SK-N-SH treated with all-trans-retinoic acid at 6 μM for 48 hours (cell line): ENCODE data around the gene ADIPOR2.

ENCODE experiments used
- ATAC-seq: fragments of 200-7000 bp; cut with Tn5 transposase; 3 replicates; pipeline ENCODE4 v1.9.1; 2020; ENCODE audit warnings: mild to moderate bottlenecking, moderate library complexity
- ARNTL ChIP-seq: fragments of 450-650 bp; formaldehyde crosslinking; IDR thresholded peaks from 2 replicates; pipeline ENCODE4 v1.5.0; 2020; ENCODE audit warnings: low read depth, mild to moderate bottlenecking, moderate library complexity, borderline replicate concordance
- BACH2 ChIP-seq: fragments of 250-450 bp; sonication (Bioruptor Pico); IDR thresholded peaks from 2 replicates; pipeline ENCODE4 v1.9.0; 2021; ENCODE audit warnings: mild to moderate bottlenecking, borderline replicate concordance
- CREB5 ChIP-seq: fragments of 250-450 bp; sonication (Bioruptor Pico); IDR thresholded peaks from 2 replicates; pipeline ENCODE4 v1.5.1; 2020; ENCODE audit warnings: low read depth, mild to moderate bottlenecking, moderate library complexity
- CSDC2 ChIP-seq: fragments of 250-450 bp; sonication (Bioruptor Pico); IDR thresholded peaks from 2 replicates; pipeline ENCODE4 v1.5.0; 2020; ENCODE audit warnings: mild to moderate bottlenecking, moderate library complexity
- CSRNP3 ChIP-seq: fragments of 250-450 bp; sonication (Bioruptor Pico); IDR thresholded peaks from 2 replicates; pipeline ENCODE4 v1.5.1; 2021; ENCODE audit warnings: mild to moderate bottlenecking, moderate library complexity
- ESRRG ChIP-seq: fragments of 250-450 bp; sonication (Bioruptor Pico); IDR thresholded peaks from 2 replicates; pipeline ENCODE4 v1.6.1; 2021; ENCODE audit warnings: mild to moderate bottlenecking
- GLIS3 ChIP-seq: fragments of 250-450 bp; sonication (Bioruptor Pico); IDR thresholded peaks from 2 replicates; pipeline ENCODE4 v1.5.0; 2020; ENCODE audit warnings: mild to moderate bottlenecking, moderate library complexity
- ISL1 ChIP-seq: fragments of 250-450 bp; sonication (Bioruptor Pico); IDR thresholded peaks from 2 replicates; pipeline ENCODE4 v2.1.2; 2022; ENCODE audit warnings: mild to moderate bottlenecking, moderate library complexity
- PATZ1 ChIP-seq: fragments of 250-450 bp; sonication (Bioruptor Pico); IDR thresholded peaks from 2 replicates; pipeline ENCODE4 v1.8.0; 2020; ENCODE audit warnings: mild to moderate bottlenecking, moderate library complexity, borderline replicate concordance
- POU6F1 ChIP-seq: fragments of 250-450 bp; sonication (Bioruptor Pico); IDR thresholded peaks from 2 replicates; pipeline ENCODE4 v1.8.0; 2021; ENCODE audit warnings: low read depth, mild to moderate bottlenecking, moderate library complexity, borderline replicate concordance
- PPARA ChIP-seq: fragments of 250-450 bp; sonication (Bioruptor Pico); IDR thresholded peaks from 2 replicates; pipeline ENCODE4 v1.5.0; 2020; ENCODE audit warnings: mild to moderate bottlenecking, borderline replicate concordance
- SNAI2 ChIP-seq: fragments of 250-450 bp; sonication (Bioruptor Pico); IDR thresholded peaks from 2 replicates; pipeline ENCODE4 v1.5.0; 2020; ENCODE audit warnings: mild to moderate bottlenecking, moderate library complexity
- TCF4 ChIP-seq: fragments of 250-450 bp; sonication (Bioruptor Pico); IDR thresholded peaks from 2 replicates; pipeline ENCODE4 v1.8.0; 2021; ENCODE audit warnings: mild to moderate bottlenecking, moderate library complexity, borderline replicate concordance
- TSHZ2 ChIP-seq: fragments of 250-450 bp; sonication (Bioruptor Pico); IDR thresholded peaks from 2 replicates; pipeline ENCODE4 v1.5.0; 2020; ENCODE audit warnings: mild to moderate bottlenecking, moderate library complexity
- ZC3H10 ChIP-seq: fragments of 250-450 bp; sonication (Bioruptor Pico); IDR thresholded peaks from 2 replicates; pipeline ENCODE4 v1.5.1; 2021; ENCODE audit warnings: mild to moderate bottlenecking, moderate library complexity
- ZFP3 ChIP-seq: fragments of 250-450 bp; sonication (Bioruptor Pico); IDR thresholded peaks from 2 replicates; pipeline ENCODE4 v1.5.0; 2020; ENCODE audit warnings: mild to moderate bottlenecking, moderate library complexity
- ZFP30 ChIP-seq: fragments of 450-650 bp; formaldehyde crosslinking; IDR thresholded peaks from 2 replicates; pipeline ENCODE4 v1.5.0; 2022; ENCODE audit warnings: mild to moderate bottlenecking, moderate library complexity
- ZNF70 ChIP-seq: fragments of 450-650 bp; formaldehyde crosslinking; IDR thresholded peaks from 2 replicates; pipeline ENCODE4 v1.5.0; 2020; ENCODE audit warnings: mild to moderate bottlenecking, moderate library complexity

ADIPOR2 gene

GRCh38 chr12:1696800-1697199 is 5.9 kb downstream of the ADIPOR2 start:
- TF ChIP-seq PATZ1 (CRISPR knock-in tag) (no peak), TCF4 (CRISPR knock-in tag) (no peak), ESRRG (CRISPR knock-in tag) (no peak), PPARA (no peak), ZC3H10 (CRISPR knock-in tag) (no peak), SNAI2 (CRISPR knock-in tag) (no peak), GLIS3 (CRISPR knock-in tag) (no peak), ZNF70 (CRISPR knock-in tag) (no peak)
- no peak for ATAC-seq

GRCh38 chr12:1697271-1697670 is 6.4 kb downstream of the ADIPOR2 start:
- ATAC-seq: no peak
- no peak for TF ChIP-seq ZFP3 (CRISPR knock-in tag)
- TF ChIP-seq TSHZ2 (CRISPR knock-in tag): no peak
- TF ChIP-seq CREB5 (CRISPR knock-in tag): no peak
- no peak for TF ChIP-seq POU6F1
- TF ChIP-seq SNAI2 (CRISPR knock-in tag): no peak
- no peak for TF ChIP-seq ISL1 (CRISPR knock-in tag)
- TF ChIP-seq ZFP30 (CRISPR knock-in tag): no peak
- no peak for TF ChIP-seq ZNF70 (CRISPR knock-in tag)

- no peak for ATAC-seq
- TF ChIP-seq PATZ1 (CRISPR knock-in tag): no peak
- TF ChIP-seq ARNTL: no peak
- TF ChIP-seq BACH2: no peak
- TF ChIP-seq PPARA: no peak
- TF ChIP-seq CSDC2: no peak
- no peak for TF ChIP-seq POU6F1
- TF ChIP-seq ESRRG (CRISPR knock-in tag): no peak
- no peak for TF ChIP-seq TCF4 (CRISPR knock-in tag)
- TF ChIP-seq CREB5 (CRISPR knock-in tag): no peak
- TF ChIP-seq CSRNP3 (CRISPR knock-in tag): no peak
- no peak for TF ChIP-seq ISL1 (CRISPR knock-in tag)
- TF ChIP-seq ZC3H10 (CRISPR knock-in tag): no peak
Observed at GRCh38 chr12:1698720-1699119, 7.8 kb downstream of the ADIPOR2 start.
